GM12873 (cell line): ENCODE results near the gene CYBC1.

ENCODE experiments used
- CTCF ChIP-seq: IDR thresholded peaks from 2 replicates; pipeline ENCODE4 v1.5.1; 2012; ENCODE audit warnings: low read depth, mild to moderate bottlenecking, moderate library complexity, low read length, control low read depth; ENCODE audit not compliant: insufficient read depth; ENCODE audit errors: missing control alignments

Gene CYBC1

DNA sequence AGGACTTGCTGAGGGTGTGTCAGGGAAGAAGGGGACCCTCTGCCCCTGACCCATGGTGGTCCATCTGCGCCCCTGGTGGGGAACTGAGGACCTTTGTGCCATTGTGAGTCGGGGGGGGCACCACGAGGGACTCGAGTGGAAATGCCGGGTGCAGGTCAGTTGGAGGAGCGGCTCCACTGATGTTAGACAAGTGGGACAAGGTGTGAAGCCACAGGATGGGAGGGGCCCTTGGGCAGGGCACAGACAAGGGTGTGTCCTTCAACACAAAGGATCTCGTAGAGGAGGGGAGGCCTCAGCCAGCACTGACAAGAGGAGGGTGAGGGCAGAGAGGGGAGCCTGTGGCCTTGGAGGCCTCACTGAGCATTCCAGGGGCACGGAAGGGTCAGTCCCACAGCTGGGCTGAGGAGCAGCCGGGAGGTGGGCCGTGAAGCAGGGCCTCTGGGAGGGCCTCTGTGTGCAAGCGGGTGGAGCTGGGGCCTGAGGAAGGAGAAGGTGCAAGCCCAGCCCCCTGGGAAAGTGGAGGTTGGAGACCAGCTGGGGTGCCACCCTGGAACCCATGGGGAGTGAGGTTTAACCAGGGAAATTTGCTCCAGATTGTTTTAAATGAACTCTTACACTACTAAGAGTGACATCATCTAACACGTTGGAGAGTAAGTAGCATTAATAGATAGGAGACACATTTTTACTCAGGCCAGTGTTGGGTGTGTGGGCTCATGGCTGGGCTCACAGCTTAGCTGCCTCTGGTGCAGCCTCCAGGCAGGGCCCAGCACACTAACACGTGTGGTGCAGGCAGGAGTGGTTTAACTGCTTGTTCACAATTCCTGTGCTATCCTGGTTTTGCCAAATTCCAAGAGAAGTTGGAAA is 35.9 kb upstream of the CYBC1 start:
- no peak for TF ChIP-seq CTCF

DNA sequence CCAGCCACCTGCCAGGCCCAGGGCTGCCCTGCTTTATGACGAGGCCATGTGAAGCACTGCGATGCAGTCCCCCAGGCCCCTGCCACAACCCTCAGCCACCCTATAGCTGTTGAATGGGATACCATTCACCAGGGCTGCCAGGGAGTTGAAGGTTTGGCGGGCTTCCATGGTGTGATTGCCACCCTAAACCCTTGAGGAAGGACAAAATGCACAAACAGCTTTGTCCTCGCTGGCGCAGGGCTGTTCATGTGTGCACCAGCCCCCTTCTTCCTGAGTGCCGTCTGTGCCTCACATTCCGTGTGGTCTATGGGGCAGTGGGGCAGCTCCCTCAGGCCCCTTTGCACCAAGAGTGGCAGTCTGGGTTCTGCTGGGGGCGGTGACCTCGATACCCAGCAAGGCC is 33.3 kb upstream of the CYBC1 start:
- TF ChIP-seq CTCF: no peak

- no peak for TF ChIP-seq CTCF
Measured at GRCh38 chr17:82483204-82483660, 32.7 kb upstream of the CYBC1 start.

DNA sequence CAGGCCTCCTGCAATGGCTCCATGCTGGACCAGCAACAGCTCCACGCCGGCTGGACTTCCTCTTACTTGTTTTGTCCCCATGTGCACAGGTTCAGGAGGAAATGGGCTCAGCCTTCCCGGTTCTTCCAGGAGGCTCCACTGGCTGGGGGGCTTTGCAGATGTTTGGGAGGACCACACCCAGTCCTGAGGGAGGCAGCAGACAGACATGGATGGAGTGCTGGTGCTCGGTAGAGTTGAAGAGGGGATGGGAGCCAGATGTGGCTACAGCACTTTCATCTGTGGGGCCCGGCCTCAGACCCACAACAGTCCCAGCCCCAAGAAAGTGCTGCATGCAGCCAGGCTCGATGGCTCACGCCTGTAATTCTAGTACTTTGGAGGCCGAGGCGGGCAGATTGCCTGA is 29.8 kb upstream of the CYBC1 start:
- TF ChIP-seq CTCF: no peak

DNA sequence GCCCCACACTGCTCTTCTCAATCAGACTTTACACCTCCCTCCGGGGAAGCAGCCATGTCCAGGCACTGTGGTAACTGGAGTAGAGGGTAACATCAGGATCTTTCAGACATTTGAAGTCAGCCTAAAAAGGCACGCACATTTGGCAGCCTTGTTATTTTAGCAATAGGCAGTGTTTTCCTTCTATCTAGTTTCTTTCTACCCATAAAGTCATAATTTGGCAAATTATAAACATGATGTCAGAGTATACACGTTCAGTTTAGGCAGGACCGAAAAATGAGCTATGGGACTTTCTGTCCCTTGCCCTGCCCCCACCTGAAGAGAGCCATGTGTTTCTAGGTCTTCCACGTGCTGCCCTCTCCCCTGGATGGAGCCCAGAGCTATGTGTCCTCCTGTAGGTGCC is 29.1 kb upstream of the CYBC1 start:
- TF ChIP-seq CTCF: no peak

DNA sequence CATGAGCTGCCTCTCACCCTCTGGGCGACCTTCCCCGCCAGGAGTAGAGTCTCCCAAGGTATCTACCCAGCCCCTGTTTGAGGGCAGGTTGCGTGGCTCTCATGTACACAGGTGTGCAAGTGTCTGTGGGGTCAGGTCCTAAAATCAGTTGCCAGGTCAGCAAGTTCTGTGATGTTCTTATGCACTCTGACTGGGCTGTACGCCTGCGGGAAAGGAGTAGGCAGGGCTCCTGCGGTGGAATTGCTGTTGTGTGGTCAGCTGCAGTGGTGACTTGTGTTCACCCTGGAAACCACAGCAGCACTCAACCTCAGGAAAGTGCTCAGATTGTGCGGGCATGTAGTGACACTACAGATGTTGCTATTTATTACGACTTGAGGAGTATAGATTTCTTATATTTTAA is 27.4 kb upstream of the CYBC1 start:
- TF ChIP-seq CTCF: no peak

DNA sequence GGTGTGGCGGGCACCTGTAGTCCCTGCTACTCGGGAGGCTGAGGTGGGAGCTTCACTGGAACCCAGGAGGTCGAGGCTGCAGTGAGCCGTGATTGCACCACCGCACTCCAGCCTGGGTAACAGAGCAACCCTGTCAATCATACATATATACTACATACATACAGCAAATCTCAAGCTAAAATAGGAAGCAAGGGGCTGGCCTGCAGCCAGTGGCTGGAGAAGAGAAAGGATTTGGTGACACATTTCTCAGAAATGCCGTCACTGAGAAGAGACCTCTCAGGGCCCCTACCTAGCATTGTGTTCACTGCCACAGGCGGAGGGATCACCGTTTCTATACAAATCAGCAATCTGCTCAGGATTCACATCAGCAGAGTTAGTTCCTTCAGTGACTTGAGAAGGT is 24.9 kb upstream of the CYBC1 start:
- TF ChIP-seq CTCF: no peak
